EL (cell line): ENCODE data around the gene ABLIM2.
"Not testable (repeated sequence)": the region's sequence is repeated elsewhere in the genome, so short reads cannot be mapped to it uniquely, and the experiment has no call there.

Experiments
- DNase-seq: peaks from one replicate; pipeline ENCODE4 v3.0.0-alpha.2; 2016

The ABLIM2 gene

DNA sequence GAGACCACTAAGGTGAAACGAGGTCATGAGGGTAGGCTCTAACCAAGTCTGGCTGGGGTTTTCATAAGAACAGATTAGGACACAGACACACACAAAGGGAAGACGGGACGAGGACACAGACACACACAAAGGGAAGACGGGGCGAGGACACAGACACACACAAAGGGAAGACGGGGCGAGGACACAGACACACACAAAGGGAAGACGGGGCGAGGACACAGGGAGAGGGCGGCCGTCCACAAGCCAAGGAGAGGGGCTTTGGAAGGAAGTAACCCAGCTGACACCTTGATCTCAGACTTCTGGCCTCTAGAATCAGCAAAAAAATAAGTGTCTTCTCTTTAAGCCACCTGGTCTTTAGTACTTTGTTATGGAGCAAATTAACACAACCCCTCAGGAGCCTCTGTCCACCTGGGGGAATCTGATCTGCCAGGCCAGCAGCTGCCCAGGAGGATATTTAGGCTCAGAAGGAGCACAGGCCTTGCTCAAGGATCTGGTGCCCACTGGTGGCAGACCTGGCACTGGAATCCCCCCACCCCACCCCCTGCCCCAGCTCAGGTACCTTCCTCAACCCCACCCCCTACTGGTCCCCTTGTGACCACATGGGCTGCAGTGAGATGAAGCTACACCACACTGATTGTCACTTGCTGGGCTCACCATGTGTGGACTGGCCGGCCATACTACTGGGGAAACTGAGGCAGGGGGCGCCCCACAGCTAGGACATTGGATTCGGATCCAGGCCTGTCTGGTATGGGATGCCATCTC lies 2.8 kb downstream of the ABLIM2 start:
- DNase-seq, result no peak

DNA sequence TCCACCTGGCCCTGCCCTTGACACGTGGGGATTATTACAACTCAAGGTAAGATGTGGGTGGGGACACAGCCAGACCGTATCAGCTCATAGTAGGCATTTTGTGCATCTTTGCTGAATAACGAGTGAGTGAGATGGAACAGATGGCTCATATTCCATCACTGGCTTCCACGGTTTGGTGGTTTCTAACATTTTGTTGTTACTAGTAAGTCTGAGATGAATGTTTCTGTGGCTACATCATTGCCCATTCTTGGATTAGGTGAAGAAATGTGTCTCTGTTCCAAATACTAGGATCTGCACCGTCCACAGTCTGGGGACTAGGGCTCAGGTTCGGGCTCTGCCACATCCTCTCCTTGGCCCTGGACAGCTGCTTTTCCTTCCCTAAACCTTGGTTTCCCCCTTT lies 3.6 kb downstream of the ABLIM2 start:
- DNase-seq, result no peak

DNA sequence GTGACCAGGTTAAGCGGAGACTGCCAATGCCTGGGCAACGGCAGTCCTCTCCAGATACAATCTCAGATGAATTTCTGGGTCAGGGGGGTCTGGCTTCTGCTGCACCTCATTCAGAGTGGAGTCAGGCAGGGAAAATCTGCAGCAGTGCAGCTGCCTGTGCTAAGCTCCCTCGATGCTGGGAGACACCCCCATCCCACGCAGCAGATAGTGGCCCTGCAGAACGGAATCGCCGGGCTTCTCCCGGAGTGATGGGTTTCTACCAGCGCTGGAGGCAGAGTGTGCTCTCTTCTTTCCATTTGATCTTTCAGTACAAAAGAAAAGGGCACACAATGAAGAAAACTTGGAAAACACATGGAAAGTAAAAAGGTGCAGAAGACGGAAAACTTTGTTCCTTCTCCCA lies 5.2 kb downstream of the ABLIM2 start:
- no peak for DNase-seq

DNA sequence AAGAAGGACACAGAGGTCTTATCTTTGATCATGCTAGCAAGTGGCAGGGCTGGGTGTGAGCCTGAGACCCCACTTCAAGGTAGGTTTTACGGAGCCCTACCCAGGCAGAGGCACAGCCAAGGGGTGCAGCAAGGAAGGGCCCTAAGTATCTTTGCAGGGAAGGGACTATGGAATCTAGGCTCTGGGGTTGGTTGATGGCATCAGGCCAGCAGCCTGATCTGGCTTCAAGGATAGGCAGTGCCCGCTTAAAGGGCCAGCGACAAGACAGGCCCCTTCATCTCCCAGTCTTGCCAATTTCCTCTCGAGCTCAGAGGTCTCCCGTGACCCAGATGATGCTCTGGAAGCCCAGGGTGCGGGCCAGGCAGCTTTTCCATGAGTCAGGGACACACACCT lies 5.8 kb downstream of the ABLIM2 start:
- DNase-seq, result no peak

DNA sequence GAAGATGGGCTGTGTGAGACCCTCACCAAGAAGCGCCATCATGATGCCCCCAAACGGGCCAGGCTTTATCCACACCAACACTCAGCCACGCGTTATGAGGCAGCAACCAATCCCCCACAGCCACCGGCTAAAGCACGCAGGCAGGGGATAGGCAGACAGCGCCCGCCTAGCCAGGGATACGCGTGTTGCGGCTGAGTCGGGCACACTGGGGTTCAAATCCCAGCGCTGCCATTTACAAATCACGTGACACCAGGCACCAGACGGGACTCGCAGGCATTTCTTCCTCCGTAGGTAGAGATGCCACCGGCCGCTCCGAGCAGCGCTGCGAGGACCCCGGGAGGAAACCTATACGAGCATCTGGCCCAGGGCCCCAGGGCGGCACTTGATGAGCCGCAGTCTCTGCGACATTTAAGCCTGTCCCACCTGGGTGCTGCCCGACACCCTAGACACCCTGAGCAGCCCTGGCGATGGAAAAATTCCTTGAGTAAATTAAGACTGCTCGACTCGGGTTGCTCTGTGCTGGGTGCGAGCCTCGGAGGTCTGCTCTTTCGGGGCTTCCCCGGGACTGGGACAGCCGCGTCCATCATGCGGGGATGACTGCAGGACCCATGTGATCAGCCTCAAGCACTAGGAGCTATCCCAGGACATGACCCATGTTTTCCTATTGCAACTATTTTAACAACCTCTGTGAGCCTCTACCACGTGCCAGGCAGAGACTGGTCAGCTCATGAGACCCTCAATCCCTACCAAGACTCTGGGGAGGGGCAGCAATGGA lies 6.3 kb downstream of the ABLIM2 start:
- no peak for DNase-seq

DNA sequence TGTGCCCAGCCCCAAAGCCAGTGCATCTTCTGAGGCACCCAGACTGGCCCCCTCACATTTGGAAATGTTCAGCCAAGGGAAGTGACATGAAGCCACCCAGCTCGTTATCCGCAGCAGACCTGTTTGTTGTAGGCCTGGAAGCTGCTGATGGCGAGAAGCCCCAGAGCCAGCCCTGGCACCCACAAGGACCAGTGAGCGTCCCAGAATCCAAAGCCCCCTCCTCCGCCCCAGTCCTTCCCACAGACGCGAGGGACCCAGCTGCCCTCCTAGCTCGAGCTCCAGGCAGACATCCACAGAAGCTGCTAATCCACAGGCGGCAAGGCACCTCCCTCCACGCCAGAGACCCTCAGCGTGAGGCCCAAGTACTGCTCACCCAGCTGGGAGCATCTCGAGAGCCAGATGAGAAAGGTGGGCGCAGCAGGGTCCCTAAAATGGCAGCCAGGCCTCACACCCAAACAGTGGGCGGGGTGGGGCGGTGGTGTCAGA lies 7.4 kb downstream of the ABLIM2 start:
- DNase-seq, result no peak

DNA sequence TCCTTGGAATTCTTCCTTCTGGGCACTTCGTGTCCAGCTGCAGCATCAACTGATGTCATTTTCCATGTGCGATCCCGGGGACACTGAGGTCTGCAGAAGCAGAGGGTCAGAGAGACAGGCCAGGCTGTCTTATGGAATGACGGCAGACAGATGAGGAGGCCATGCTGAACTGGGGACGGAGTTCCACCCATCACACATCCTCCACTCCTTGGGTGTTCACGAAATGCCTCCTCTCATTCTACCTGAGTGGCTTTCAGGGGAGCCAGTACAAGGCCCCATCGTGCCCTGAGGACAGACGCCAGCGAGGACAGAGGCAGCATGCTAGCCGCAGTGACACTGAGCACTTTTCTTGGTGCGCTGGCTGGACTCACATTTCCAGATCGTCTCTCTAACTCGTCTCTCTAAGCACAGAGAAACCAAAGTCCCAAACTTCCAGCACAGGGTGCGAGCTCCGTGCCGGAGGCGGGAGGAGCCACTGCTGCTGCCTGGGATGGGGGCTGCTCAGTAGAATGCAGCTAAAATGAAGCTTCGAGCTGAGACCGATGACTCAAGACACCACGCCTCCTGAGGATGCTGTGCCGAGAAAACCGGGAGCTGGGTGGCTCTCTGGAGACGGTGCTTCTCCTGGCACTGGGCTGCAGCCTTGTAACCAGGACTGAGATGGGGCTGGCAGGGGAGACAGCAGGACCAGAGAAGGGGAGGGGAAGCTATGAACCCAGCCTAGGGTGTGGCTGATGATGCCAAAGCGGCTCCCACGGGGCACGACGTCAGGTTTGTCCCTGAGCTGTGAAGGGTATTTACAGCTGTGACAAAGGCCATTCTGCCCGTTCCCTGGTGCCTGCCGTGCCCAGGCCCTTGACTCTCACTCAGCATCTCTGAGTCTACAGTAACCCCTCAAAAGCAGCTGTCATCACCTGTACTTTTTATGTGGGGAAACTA lies 8.2 kb downstream of the ABLIM2 start:
- DNase-seq, result no peak

DNA sequence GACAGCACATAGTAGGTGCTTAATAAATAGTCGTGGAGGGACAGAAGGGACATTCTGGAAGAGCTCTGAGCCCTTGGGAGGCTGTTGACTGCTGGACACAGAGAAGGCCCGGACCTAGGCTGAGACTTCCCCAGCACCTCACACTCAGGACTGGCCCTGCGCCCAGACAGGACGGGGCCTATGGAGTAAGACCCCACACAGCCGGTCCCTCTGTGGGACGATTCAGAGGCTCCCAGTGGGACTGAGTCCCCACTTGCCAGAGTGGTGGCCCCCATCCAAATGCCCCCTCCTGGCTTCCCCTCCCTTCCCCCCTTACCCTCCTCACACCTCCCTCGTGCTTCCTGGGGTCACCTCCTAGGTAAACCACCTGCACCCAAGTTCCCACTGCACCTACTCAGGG lies 8.9 kb downstream of the ABLIM2 start:
- DNase-seq, result no peak

DNA sequence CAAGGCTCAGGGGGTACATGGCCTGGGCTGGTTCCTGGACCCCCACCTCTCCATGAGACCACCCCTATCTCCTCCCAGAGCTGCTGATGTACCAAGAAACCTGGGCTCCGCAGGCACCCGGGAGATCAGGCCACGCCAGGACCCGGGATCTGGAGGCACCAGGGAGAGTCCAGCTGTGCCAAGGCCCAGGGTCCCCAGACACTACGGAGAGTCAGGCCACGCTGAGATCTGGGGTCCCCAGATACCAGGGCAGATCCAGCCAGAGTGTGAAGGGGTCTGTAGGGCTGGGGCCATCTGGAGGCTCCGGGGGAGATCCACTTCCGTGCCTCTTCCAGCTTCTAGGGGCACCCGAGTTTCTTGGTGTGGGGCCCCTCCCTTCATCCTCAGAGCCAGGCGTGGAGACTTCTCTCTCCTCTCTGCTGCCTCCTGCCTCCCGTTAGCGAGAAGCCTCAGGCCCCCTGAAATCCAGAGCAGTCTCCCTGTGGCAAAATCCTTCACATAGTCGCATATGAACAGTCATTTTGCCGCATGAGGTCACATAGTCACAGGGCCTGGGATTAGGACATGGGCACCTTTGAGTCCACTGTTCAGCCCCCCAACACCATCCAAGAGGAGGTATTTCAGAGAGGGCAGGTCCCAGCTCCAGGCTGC lies 9.7 kb downstream of the ABLIM2 start:
- no peak for DNase-seq

DNA sequence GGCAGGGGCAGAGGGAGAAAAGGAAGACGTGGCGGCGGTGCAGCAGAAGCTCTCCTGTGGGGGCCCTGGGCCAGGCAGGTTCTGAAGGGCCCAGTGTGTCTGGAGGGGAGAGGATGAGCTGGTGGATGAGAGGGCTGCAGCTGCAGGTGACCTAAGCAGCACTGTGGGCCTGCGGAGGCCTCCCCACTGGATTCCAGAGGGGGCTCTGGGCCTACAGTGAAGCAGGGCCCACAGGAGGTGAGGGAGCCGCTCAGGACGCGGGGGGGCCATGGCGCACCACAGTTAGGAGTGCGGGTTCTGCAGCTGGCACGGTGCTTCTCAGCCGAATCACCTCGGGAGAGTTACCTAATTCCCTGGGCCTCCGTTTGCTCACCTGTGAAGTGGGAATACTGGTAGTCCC lies 10.5 kb downstream of the ABLIM2 start:
- DNase-seq, result no peak

DNA sequence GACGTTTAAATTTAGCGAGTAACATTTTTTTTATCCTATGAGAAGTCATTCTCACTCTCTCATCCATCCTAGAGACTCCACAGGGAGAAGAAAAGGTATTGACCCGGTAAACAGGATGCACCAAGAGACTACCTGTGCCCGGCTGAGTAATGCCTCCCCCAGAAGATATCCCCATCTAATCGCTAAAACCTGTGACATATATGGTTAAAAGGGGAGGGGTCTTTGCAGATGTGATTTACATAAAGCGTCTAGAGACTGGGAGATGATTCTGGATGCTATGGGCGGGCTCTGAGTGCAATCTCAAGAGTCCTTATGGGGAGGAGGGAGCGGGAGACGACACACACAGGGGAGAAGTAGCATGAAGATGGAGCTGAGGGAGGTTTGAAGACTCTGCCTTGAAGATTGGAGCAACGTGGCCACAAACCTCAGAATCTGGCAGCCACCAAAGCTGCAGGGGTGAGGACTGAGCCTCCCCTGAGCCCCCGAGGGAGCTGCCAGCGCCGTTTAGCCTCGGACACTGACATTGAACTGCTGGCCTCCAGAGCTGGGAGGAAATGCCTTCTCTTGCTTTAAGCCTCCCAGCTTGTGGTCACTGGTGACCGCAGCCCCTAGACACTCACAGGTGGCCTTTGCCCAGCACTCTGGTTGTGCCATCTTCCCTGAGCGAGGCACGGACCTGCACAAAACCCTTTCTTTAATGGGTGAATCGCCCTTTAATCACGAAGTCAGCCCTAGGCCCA lies 11.2 kb downstream of the ABLIM2 start:
- no peak for DNase-seq

DNA sequence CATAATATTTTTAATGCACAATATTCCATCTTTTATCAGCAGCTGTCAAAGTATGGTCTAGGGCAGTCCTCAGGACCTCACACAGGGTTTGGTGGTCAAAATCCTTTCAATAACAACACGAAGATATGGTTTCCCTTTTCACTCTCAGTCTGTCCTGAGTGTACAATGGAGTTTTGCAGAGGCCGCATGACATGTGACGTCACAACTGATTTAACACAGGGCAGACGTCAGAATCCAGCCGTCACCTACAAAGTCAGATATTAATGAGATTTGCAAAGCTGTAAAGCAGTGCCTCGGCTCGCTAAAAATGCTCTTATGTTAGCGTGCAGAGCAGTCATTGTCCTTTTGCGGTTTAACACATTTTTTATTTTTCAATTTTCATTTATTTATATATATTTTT lies 12.5 kb downstream of the ABLIM2 start:
- no peak for DNase-seq

DNA sequence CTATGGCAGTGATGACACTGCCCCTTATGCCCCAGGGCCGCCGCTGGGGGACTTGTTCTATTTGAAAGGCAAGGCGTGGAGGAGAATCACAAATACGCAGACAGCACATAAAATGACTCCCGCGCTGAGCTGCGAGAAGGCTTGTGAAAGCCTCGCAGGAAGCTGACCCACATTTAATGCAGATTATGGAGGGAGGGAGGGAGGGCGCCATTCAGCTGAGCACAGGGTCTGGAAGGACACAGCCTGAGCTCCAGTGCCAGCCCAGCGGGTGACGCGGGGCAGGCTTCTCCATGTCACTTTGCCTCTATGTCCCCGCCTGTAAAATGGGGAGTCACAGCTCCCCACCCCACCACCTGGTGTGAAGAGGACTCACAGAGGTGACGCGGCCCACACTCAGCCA lies 14.3 kb downstream of the ABLIM2 start:
- DNase-seq, result no peak

DNA sequence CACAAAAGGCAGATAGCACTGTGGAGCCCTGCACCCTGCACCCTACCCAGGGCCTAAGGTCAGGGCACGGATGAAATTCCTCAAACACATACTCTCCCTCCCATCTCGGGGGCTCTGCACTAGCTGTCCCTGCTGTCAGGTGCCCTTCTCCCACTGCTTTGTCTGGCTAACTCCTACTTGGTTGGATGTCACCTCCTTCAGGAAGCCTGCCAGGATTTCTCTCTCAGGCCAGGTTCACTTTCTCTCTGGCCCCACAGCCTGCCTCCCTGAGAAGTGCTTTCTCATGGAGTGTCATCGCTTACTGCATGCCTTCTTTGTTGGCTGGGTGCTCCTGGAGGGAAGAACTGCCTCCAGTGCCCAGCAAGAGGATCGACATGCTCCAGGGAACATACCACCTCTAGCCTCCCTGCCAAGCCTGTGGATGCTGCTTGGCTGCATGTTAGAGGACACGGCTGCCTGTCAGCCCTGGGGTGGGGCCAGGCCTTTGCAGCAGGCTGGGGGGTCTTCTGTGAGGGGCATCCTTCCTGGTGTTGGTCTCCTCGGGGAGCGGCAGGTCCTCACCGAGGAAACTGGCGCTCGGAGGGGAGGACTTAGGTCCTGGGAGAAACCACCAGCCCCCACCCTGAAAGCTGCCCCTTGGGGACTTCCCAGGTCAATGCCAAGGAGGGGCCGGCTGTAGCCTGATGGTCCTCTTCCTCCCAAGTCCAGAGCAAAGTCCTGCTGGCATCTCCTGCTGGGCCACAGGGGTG lies 15.0 kb downstream of the ABLIM2 start:
- no peak for DNase-seq

DNA sequence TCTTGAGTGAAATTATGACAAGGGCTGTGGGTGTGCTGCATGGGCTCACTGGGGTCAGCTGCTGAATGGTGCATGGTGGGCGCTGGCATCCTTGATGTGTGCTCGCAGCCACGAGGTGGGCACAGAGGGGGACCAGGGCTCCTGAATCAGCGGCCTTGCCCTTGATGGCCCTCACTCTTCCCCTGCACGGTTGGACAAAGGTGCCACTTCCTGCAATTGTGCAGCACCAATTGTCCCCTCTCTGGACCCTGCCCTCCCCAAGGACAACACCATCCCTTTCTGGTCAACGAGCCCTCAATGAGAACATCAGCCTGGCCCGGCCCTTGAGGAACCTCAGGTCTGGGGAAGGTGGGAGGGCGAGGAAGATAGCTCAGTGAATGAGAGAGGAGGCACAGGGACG lies 16.1 kb downstream of the ABLIM2 start:
- DNase-seq, result no peak

DNA sequence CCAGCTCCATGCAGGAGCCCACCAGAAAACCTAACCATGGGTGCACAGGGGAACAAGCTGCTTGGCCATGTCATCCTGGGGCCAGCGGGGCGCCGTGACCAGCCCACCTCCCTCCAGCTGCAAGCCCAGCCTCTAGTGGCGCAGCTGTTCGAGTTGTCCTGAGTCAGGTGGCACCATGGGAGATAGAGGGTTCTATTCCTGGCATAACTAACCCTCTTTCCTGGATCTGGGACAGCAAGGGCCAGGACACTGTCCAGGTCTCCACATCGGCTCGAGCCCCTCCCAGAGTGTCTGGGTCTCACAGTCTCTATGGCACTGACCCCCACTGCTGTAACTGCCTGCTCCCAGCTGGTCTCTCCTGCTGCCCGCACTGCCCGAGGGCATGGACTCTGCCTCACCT lies 16.7 kb downstream of the ABLIM2 start:
- no peak for DNase-seq

DNA sequence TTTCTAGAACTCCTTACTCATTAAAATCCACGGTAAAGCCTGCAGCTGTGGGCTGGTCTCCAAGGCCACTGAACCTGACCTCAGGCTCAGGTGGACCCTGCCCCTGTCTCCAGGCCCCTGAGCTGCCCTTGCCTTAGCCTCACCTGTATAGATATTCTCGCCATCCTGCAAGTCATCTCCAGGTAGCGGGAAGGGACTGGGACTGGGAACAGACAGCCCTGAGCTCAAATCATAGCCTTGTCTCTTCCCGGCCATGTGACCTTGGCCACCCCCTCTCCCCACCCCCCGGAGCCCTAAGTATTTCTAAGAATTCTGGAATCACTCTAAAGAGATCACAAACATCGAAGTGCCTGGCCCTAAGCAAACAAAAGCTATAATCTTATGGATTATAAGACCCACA lies 17.7 kb downstream of the ABLIM2 start:
- no peak for DNase-seq

DNA sequence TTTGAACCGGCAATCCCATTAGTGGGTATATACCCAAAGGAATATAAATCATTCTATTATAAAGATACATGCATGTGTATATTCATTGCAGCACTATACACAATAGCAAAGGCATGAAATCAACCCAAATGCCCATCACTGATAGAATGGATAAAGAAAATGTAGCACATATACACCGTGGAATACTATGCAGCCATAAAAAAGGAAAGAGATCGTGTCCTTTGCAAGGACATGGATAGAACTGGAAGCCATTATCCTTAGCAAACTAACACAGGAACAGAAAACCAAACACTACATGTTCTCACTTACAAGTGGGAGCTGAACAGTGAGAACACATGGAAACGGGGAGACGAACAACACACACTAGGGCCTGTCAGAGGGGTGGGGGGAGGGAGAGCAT lies 18.9 kb downstream of the ABLIM2 start:
- DNase-seq, result not testable (repeated sequence)

DNA sequence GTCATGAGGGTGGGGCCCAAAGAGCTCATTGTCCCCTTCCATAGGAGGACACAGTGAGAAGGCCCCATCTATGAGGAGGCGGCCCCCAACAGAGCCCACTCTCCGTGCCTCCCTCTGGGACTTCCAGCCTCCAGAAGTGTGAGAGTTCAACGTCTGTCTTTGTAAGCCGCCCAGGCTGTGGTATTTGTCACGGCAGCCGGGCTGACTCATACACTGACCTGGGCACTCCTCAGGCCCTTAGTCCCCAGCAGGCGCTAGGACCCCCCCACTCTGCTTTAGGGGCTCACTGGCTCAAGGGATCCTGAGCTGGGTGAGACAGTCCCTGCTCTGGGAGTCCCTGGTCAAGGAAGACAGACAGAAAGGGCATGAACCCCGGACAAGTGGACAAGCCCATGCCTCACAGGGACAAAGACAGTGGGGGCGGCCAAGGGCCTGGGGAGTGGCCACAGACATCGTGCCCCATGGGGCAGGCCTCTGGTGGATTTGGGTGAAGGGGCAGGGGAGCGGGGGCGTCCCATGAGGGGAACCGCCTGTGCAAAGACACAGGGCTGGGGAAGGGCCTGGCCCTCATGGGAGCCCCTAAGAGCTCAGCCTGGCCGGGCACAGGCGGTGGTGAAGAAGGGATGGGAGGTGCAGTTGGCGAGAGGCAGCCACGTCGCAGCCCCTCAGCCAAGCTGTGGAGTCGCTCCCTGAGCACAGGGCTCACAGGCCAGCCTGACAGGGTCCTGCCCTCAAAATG lies 21.5 kb downstream of the ABLIM2 start:
- no peak for DNase-seq

DNA sequence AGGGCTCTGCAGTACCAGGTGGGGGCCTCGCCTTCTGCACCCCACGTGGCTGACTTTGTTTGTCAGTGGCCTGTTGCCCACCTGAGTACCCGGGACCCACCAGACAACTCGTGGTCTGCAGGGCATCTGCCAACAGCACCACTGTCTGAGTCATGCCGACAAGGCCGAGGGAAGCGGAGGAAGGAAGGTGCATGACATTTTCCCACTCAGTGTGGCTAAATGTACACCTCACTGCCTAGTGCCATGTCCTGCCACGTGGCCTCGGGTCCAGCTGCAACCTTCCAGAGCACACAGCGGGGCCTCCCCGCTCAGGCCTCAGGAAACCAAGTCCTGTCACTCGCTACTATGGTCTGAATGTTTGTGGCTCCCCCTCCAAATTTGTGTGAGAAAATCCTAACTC lies 22.1 kb downstream of the ABLIM2 start:
- no peak for DNase-seq

DNA sequence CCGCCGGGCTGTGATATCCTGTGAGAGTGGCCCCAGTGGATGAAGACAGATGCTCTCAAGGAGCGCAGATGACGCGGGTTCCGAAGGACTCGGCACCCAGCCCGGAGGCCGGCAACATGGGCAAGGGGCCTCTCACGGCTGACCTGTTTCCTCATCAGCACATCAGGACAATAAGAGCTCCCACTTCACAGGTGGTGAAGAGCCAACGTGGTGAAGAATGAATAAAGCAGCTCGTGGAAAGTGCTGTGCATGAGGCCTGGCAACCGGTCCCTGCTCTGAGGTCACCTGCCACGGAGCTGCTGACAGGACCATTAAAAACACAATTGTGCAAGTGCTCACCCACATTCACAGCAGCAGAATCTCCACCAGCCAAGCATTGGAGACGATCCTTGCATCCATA lies 22.9 kb downstream of the ABLIM2 start:
- no peak for DNase-seq
